Stimulated activated effector memory CD8-positive, alpha-beta T cell treated with anti-CD3 and anti-CD28 coated beads, Interleukin-12 subunit alpha, Interleukin-12 subunit beta, amount 100 ng/mL, for 72 hours (primary cell): ENCODE measurements around the gene NHSL1.

Experiments
- ATAC-seq: fragments of 150-1000 bp; cut with Tn5 transposase; 2 replicates; pipeline ENCODE4 v1.10.0; 2021
- DNase-seq, 2 donors: peaks; one replicate each; pipeline ENCODE4 v3.0.0; 2021 to 2022; ENCODE audit warnings: low spot score in 2 of 2
- H3K27ac Mint-ChIP-seq: one replicate; pipeline ENCODE4 v1.8.0; 2022; ENCODE audit warnings: mild to moderate bottlenecking, mixed read lengths
- H3K36me3 Mint-ChIP-seq: one replicate; pipeline ENCODE4 v1.8.0; 2022; ENCODE audit warnings: mild to moderate bottlenecking, mixed read lengths
- H3K4me1 Mint-ChIP-seq: one replicate; pipeline ENCODE4 v1.8.0; 2022; ENCODE audit warnings: mixed read lengths
- H3K4me3 Mint-ChIP-seq: one replicate; pipeline ENCODE4 v1.8.0; 2022; ENCODE audit warnings: mild to moderate bottlenecking, mixed read lengths
- H3K9me3 Mint-ChIP-seq: one replicate; pipeline ENCODE4 v1.8.0; 2022; ENCODE audit warnings: mixed read lengths

Gene NHSL1

DNA sequence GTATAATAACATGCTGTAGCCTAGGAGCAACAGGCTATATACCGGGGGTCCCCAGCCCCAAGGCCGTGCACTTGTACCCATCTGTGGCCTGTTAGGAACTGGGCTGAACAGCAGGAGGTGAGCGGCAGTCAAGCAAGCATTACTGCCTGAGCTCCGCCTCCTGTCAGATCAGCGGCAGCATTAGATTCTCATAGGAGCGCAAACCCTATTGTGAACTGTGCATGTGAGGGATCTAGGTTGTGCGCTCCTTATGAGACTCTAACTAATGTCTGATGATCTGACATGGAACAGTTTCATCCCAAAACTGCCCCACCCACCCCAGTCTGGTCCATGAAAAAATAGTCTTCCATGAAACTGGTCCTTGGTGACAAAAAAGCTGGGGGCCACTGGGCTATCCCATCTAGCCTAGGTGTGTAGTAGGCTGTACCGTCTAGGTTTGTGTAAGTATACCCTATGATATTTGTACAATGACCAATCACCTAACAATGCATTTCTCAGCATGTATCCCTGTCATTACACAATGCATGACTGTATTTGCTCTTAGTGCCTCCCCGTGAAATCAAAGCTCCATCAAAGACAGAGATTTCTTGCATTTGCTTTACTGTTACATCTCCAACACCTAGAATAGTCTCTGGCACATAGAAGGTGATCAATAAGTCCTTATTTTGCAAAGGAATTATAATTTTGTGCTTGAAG lies 30.8 kb downstream of the NHSL1 start:
- H3K27ac Mint-ChIP-seq: no peak overlapping the region
- ATAC-seq (no peak), DNase-seq (no peak)
- no peaks in the 10 kb centered on the region for H3K9me3 Mint-ChIP-seq
- H3K4me1 Mint-ChIP-seq: peaks cover 7% of the 10 kb centered on the region
- H3K36me3 Mint-ChIP-seq: no peaks in the 10 kb centered on the region
- no peak overlapping the region for H3K4me3 Mint-ChIP-seq

DNA sequence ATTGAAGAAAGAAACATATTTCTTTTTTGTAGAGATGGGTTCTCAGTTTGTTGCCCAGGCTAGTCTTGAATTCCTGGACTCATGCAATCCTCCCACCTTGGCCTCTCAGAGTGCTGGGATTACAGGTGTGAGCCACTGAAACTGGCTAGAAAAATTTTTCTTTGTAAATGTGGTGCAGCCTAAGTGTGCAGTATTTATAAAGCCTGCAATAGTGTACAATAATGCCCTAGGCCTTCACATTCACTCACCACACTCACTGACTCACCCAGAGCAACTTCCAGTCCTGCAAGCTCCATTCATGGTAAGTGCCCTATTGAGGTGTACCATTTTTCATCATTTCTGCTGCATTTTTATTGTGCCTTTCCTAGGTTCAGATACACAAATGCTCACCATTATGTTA lies 31.4 kb downstream of the NHSL1 start:
- H3K27ac Mint-ChIP-seq: no peak overlapping the region
- ATAC-seq: no peak
- no peak for DNase-seq
- no peak overlapping the region for H3K4me3 Mint-ChIP-seq
- H3K9me3 Mint-ChIP-seq: no peaks in the 10 kb centered on the region
- peaks cover 7% of the 10 kb centered on the region for H3K4me1 Mint-ChIP-seq
- no peaks in the 10 kb centered on the region for H3K36me3 Mint-ChIP-seq

DNA sequence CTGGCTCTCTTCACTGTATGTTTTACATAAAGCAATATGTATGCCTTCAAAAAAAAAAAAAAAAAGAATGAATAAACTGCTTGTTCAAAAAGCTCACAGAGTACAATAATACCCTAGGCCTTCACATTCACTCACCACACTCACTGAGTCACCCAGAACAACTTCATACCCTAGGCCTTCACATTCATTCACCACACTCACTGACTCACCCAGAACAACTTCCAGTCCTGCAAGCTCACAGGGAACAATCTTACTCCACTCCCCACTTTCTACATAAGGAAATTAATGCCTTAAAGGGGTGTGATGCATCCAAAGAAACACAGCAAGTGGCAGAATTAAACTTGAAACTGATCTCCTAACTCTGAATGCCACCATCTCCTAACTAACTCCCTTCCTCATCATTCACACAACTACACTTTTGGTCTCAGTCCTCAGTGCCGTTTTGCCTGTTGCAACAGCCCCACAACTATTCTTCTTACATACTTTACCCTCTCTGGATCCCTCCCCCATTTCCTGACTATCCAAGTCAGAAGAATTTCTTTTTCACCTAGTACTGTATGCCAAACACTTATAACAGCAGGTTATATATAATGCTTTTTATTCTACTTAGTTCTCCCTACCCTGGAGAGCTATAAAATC lies 34.2 kb downstream of the NHSL1 start:
- H3K36me3 Mint-ChIP-seq: no peaks in the 10 kb centered on the region
- no peak overlapping the region for H3K27ac Mint-ChIP-seq
- H3K4me1 Mint-ChIP-seq: peaks cover 7% of the 10 kb centered on the region
- no peak for DNase-seq
- H3K4me3 Mint-ChIP-seq: no peak overlapping the region
- H3K9me3 Mint-ChIP-seq: no peaks in the 10 kb centered on the region
- ATAC-seq: peak; percentile 98

DNA sequence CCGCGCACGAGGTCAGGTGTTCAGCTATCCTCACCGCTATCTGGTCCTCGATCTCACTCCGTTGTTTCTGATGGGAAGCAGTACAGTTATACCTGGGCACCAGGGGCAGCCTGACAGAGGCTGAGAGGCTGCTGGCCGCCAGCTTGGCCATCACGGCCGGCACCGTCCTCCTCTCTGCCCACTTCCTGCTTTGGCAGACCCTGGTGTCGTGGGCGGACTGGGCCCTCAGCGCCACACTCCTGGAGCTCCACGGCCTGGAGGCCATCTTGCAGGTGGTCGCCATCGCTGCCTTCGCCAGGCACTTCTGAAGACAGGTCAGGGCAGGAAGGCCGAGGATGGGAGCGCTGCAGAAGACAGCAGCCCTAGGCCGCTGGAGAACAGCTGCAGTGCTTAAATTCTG lies 35.2 kb downstream of the NHSL1 start:
- no peaks in the 10 kb centered on the region for H3K9me3 Mint-ChIP-seq
- ATAC-seq (no peak), DNase-seq (no peak)
- peaks cover 7% of the 10 kb centered on the region for H3K4me1 Mint-ChIP-seq
- H3K36me3 Mint-ChIP-seq: no peaks in the 10 kb centered on the region
- H3K27ac Mint-ChIP-seq: no peak overlapping the region
- H3K4me3 Mint-ChIP-seq: no peak overlapping the region

DNA sequence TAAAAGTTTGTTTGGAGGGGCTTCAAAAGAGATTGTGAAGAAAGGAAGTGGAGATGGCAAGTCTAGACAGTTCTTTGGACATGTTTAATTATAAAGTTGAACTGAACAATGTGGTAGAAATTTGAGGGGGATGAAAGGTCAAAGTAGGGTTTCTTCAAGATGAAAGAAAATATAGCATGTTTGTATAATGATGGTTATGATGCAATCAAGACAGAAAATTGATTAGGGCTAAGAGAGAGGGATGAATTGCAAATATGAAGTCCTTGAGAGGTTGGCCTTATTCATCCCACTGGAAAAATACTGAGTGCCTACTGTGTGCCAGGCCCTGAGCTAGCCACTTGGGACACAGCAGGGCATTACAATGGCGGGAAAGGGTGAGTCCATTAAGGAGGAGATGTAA lies 37.6 kb downstream of the NHSL1 start:
- peaks cover 7% of the 10 kb centered on the region for H3K4me1 Mint-ChIP-seq
- H3K4me3 Mint-ChIP-seq: no peak overlapping the region
- no peaks in the 10 kb centered on the region for H3K9me3 Mint-ChIP-seq
- H3K27ac Mint-ChIP-seq: no peak overlapping the region
- no peak for ATAC-seq
- no peak for DNase-seq
- no peaks in the 10 kb centered on the region for H3K36me3 Mint-ChIP-seq

DNA sequence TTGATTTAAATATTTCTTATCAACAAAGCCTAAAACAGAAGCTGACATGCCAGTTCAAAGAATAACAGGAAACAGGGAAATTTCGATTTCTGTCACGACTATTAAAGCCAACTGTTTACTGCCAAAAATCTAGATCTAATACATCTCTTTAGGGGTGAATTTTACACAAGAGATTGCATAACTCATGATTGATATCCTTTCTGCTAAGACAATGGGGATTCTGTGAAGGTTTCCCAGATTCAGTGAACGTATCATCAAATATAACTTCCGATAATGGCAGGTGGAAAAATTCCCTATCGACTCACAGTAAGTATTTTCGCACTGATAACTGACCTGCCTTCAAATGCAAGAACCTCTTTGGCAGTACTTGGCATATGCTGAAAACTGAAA lies 42.9 kb downstream of the NHSL1 start:
- peak overlapping the region; percentile 30 for H3K4me3 Mint-ChIP-seq
- no peak for ATAC-seq
- peaks cover 9% of the 10 kb centered on the region for H3K4me1 Mint-ChIP-seq

DNA sequence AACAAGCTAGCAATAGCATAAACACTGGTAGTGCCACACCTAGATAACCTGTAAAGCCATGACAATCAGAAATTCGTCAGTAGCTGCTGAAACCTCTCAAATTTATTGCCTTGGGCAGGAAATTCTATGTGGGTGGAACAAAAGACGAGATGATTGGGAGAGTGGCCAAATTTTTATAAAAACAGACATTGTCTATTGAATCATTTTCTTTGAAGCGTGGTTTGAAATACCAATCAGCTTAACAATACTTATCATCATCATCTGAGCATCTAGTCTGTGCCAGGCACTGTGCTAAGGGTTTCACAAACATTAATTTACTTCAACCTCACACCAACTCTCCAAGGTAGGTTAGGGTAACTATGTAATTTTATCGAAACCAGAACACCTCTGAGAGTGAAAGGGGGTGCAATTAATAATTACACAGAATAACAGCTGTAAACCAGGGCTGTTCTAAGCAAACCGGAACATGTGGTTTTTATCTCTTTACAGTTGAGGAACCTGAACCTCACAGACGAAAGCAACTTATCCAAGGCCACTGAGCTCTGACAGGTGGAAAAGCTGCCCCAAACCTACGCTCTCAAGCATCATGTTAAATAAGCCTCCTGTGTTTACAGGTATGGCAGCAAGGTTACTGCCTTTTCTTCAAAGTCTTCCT lies 43.4 kb downstream of the NHSL1 start:
- ATAC-seq (peak; percentile 57), DNase-seq (no peak)
- H3K36me3 Mint-ChIP-seq: no peaks in the 10 kb centered on the region
- H3K4me1 Mint-ChIP-seq: peaks cover 12% of the 10 kb centered on the region
- H3K9me3 Mint-ChIP-seq: no peaks in the 10 kb centered on the region
- peak overlapping the region; percentile 30 for H3K4me3 Mint-ChIP-seq
- H3K27ac Mint-ChIP-seq: no peak overlapping the region

More for the DNA sequence above, 42.9 kb downstream of the NHSL1 start:
- H3K36me3 Mint-ChIP-seq: no peaks in the 10 kb centered on the region
- DNase-seq: no peak
- H3K27ac Mint-ChIP-seq: no peak overlapping the region
- H3K9me3 Mint-ChIP-seq: no peaks in the 10 kb centered on the region

DNA sequence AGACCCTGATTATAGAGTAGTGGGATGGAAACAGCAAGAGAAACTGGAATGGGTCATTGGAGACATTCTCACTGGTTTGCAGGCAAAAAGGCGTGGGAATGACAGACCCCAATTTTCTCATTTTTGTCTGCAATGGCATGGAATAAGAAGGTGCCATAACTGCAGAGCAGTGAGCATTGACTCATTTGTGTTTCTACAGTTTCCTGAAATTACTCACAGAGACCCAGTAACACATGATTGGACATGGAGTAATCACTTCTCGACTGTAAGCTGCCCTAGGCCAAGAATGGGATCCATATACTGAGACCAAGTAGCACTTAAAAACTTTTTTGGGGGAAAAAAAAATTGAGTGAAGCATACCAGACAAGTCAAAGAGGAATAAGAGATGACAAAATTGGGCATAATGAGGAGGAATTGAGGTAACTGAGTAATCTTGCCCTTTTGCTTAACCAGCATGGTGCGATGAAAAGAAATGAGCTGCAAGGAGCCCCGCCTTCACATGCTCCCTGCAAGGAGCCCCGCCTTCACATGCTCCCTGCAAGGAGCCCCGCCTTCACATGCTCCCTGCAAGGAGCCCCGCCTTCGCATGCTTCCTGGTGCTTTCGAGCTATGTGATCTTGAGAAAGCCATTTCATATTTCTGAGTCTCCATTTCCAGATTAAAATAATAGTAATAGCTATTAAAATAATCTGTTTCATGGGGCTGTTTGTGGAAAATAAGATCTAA lies 44.1 kb downstream of the NHSL1 start:
- H3K36me3 Mint-ChIP-seq: no peaks in the 10 kb centered on the region
- DNase-seq (peak in 1 of 2 donors; percentile 51), ATAC-seq (peak; percentile 87)
- peaks cover 20% of the 10 kb centered on the region for H3K4me1 Mint-ChIP-seq
- peak overlapping the region; percentile 30 for H3K4me3 Mint-ChIP-seq
- no peaks in the 10 kb centered on the region for H3K9me3 Mint-ChIP-seq
- peak overlapping the region; percentile 4 for H3K27ac Mint-ChIP-seq

DNA sequence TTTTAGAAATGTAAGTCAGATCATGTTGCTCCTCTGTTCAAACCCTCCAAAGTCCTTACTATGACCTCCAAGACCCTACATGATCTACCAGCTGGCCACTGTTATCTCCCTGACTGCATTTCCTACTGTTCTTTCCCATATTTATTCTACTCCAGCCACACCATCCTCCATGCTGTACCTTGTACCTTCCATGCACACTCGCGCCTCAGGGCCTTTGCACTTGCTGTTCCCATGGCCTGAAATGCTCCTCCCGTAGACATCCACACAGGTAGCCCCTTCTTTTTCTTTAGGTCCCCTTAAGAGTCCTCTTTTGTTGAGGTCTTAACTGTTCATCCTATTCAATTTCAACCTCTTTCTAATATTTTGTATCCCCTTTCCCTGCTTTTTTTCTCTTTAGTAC lies 48.3 kb downstream of the NHSL1 start:
- no peak overlapping the region for H3K4me3 Mint-ChIP-seq
- no peaks in the 10 kb centered on the region for H3K36me3 Mint-ChIP-seq
- ATAC-seq (no peak), DNase-seq (no peak)
- H3K4me1 Mint-ChIP-seq: peaks cover 21% of the 10 kb centered on the region
- no peak overlapping the region for H3K27ac Mint-ChIP-seq
- H3K9me3 Mint-ChIP-seq: no peaks in the 10 kb centered on the region

DNA sequence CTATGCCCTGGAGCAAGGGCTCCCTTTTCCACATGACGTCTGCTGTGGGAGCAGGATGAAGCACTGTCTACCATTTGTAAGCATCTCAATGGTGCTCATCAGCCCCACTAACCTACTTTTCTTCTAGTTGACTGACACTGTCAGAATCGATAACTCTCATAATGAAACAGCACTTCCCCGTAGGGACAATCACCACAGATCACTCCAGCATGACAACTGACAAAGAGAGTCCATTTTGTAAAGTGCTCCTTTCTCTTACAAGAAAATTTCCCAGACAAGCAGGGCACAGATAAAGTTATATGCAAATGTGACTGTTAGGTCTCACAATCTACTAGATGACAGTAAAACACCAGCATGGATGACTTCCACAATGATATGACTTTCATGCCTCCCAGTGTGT lies 48.8 kb downstream of the NHSL1 start:
- no peaks in the 10 kb centered on the region for H3K9me3 Mint-ChIP-seq
- H3K36me3 Mint-ChIP-seq: no peaks in the 10 kb centered on the region
- no peak overlapping the region for H3K4me3 Mint-ChIP-seq
- no peak for DNase-seq
- peaks cover 21% of the 10 kb centered on the region for H3K4me1 Mint-ChIP-seq
- peak; percentile 73 for ATAC-seq
- no peak overlapping the region for H3K27ac Mint-ChIP-seq

DNA sequence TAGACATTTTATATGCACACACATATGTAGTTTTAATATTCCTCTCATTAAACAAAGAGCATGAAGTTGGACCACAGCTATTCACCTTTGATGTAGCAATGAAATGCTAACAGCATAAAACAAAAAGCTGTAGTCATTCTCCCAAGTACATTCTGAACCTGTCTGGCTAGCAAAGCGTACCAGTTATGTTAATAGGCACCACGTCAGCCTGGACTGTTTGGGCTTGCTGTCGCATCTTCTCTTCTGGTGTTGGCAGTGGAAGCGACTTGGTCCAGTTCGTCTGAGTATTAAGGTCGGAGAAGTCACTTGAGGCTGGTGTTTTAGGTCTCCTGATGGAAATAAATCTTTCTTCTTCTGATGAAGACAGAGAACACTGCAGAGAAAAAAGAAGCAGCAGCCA lies 52.5 kb downstream of the NHSL1 start:
- DNase-seq: no peak
- no peaks in the 10 kb centered on the region for H3K9me3 Mint-ChIP-seq
- H3K4me1 Mint-ChIP-seq: peaks cover 12% of the 10 kb centered on the region
- ATAC-seq: no peak
- no peaks in the 10 kb centered on the region for H3K36me3 Mint-ChIP-seq
- H3K4me3 Mint-ChIP-seq: no peak overlapping the region
- H3K27ac Mint-ChIP-seq: no peak overlapping the region

DNA sequence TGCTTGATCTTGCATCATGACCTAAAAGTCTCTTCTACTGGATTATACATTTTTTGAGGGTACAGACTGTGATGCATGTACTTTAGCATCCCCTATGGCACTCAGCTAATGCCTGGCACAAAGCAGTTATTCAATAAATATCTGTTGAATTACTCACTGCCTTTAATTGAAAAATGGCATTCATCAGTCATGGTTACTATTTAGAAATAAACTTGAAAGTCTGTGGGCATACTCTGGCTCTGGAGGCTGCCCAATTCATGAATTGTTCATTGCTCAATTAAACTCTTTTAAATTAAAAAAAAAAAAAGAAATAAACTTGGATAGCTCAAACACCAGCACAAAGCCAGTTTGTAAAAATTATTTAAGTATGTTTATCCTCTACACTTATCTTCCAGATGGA lies 55.3 kb downstream of the NHSL1 start:
- H3K27ac Mint-ChIP-seq: no peak overlapping the region
- H3K4me3 Mint-ChIP-seq: no peak overlapping the region
- DNase-seq (no peak), ATAC-seq (no peak)
- no peaks in the 10 kb centered on the region for H3K9me3 Mint-ChIP-seq
- H3K36me3 Mint-ChIP-seq: no peaks in the 10 kb centered on the region
- no peaks in the 10 kb centered on the region for H3K4me1 Mint-ChIP-seq

DNA sequence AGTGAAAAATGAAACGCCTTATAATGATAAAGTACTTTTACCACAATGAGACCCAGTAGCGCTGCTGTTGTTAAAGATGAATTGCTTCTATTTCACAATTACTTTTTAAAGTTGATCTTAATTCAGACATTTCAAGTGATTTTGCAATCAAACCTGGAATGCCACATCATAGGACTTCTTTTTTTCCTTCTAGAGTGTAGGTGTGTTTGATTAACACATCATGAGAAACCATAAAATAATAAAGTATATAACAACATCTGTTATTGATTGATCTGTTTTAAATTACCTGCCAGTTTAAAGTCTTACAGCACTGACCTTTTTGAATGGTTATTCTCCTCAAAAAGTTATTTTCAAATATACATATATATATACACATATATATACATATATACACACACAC lies 56.6 kb downstream of the NHSL1 start:
- Mint-ChIP-seq H3K9me3 (no peaks in the 10 kb centered on the region), H3K27ac (no peak overlapping the region), H3K36me3 (no peaks in the 10 kb centered on the region), H3K4me1 (no peaks in the 10 kb centered on the region), H3K4me3 (no peak overlapping the region)
- ATAC-seq (no peak), DNase-seq (no peak)

DNA sequence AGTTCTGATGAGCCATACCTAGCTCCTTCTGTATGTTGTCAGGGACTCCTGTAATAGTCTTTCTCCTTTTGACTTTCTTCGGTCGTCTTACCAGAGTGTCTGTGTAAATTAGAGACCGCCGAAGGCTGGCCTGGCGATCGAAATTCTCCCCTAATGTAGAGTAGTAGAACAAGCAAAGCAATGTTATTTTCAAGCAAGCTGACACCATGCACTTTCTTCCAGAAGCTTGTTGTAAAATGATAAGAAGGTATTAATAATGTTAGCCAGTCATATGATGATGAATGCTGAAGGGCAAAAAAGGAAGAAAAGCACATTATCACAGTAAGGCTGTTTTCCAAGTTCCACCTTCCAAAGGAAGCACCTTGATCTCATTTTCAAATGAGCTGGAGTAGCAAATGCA lies 57.3 kb downstream of the NHSL1 start:
- ATAC-seq: no peak
- Mint-ChIP-seq H3K9me3 (no peaks in the 10 kb centered on the region), H3K4me1 (no peaks in the 10 kb centered on the region), H3K4me3 (no peak overlapping the region), H3K27ac (no peak overlapping the region), H3K36me3 (no peaks in the 10 kb centered on the region)
- DNase-seq: no peak

DNA sequence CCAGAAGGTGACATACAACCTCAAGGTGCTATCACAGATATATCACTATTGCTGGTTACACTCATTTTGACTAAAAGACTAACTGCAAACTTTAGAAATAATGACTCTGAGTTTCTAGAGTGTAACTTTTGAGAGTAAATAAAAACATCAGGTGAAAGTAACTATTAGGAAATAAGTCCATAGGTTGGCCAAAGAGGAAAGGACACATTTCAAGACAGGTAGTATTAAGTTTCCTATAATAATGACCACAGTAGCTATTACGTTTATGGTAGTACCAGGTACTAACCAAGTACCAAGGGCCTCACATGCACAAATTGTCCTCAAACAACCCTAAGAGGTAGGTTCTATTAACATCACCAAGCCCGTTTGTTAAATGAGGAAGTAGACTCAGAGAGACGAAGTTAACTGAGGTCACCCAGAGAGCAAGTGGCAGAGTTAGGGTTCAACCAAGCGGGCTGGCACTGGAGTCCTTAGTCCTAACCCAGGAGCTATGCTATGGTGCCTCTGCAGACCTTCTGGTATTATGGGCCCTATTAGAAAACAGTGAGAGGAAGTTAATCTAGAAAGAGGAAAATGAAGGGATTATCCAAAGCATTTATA lies 58.4 kb downstream of the NHSL1 start:
- no peak overlapping the region for H3K4me3 Mint-ChIP-seq
- no peak overlapping the region for H3K27ac Mint-ChIP-seq
- H3K36me3 Mint-ChIP-seq: no peaks in the 10 kb centered on the region
- DNase-seq (no peak), ATAC-seq (no peak)
- no peaks in the 10 kb centered on the region for H3K4me1 Mint-ChIP-seq
- H3K9me3 Mint-ChIP-seq: no peaks in the 10 kb centered on the region
